Measurements from ENCODE around the gene TIMM50.

TIMM50 gene

GRCh38 chr19:39494661-39495060 lies 14.0 kb downstream of the TIMM50 start:
- Histone ChIP-seq H3K27me3 (ENCODE audit: control insufficient read depth, insufficient read depth, low read length) (peaks cover 33% of the 10 kb centered on the region), H3K9me3 (ENCODE audit: control insufficient read depth, low read length) (no peaks in the 10 kb centered on the region), H3K4me1 (ENCODE audit: control insufficient read depth, insufficient read depth, low read length) (peaks cover 9% of the 10 kb centered on the region), H3K36me3 (ENCODE audit: control insufficient read depth, insufficient read depth, low read length) (no peaks in the 10 kb centered on the region), H3K4me3 (ENCODE audit: low read length) (no peak overlapping the region), H3K9ac (ENCODE audit: low read length) (no peak overlapping the region)

GRCh38 chr19:39496063-39496462 lies 15.4 kb downstream of the TIMM50 start:
- Histone ChIP-seq H3K9ac (ENCODE audit: low read length) (no peak overlapping the region), H3K36me3 (ENCODE audit: control insufficient read depth, insufficient read depth, low read length) (no peaks in the 10 kb centered on the region), H3K4me3 (ENCODE audit: low read length) (no peak overlapping the region), H3K27me3 (ENCODE audit: control insufficient read depth, insufficient read depth, low read length) (peaks cover 43% of the 10 kb centered on the region), H3K4me1 (ENCODE audit: control insufficient read depth, insufficient read depth, low read length) (peaks cover 9% of the 10 kb centered on the region), H3K9me3 (ENCODE audit: control insufficient read depth, low read length) (no peaks in the 10 kb centered on the region)

GRCh38 chr19:39497701-39497995 lies 17.0 kb downstream of the TIMM50 start:
- H3K4me1 ChIP-seq (ENCODE audit: control insufficient read depth, insufficient read depth, low read length) = peaks cover 9% of the 10 kb centered on the region
- no peaks in the 10 kb centered on the region for H3K36me3 ChIP-seq (ENCODE audit: control insufficient read depth, insufficient read depth, low read length)
- H3K4me3 ChIP-seq (ENCODE audit: low read length) = no peak overlapping the region
- H3K9me3 ChIP-seq (ENCODE audit: control insufficient read depth, low read length) = no peaks in the 10 kb centered on the region
- peaks cover 43% of the 10 kb centered on the region for H3K27me3 ChIP-seq (ENCODE audit: control insufficient read depth, insufficient read depth, low read length)
- H3K9ac ChIP-seq (ENCODE audit: low read length) = no peak overlapping the region

GRCh38 chr19:39497996-39498797 lies 17.6 kb downstream of the TIMM50 start:
- Histone ChIP-seq H3K36me3 (ENCODE audit: control insufficient read depth, insufficient read depth, low read length) (no peaks in the 10 kb centered on the region), H3K4me1 (ENCODE audit: control insufficient read depth, insufficient read depth, low read length) (peaks cover 9% of the 10 kb centered on the region), H3K4me3 (ENCODE audit: low read length) (no peak overlapping the region), H3K27me3 (ENCODE audit: control insufficient read depth, insufficient read depth, low read length) (peaks cover 48% of the 10 kb centered on the region), H3K9me3 (ENCODE audit: control insufficient read depth, low read length) (no peaks in the 10 kb centered on the region), H3K9ac (ENCODE audit: low read length) (no peak overlapping the region)

- Histone ChIP-seq H3K4me3 (ENCODE audit: low read length) (no peak within 1 kb of the TSS), H3K9ac (ENCODE audit: low read length) (no peak within 1 kb of the TSS), H3K9me3 (ENCODE audit: control insufficient read depth, low read length) (no peaks in the 10 kb centered on the region), H3K27me3 (ENCODE audit: control insufficient read depth, insufficient read depth, low read length) (peaks cover 52% of the 10 kb centered on the region), H3K36me3 (ENCODE audit: control insufficient read depth, insufficient read depth, low read length) (no peaks in the 10 kb centered on the region), H3K4me1 (ENCODE audit: control insufficient read depth, insufficient read depth, low read length) (peaks cover 9% of the 10 kb centered on the region)
Observed at GRCh38 chr19:39498798-39499642, 18.4 kb downstream of the TIMM50 start, which contains the start of gene DLL3. Gene DLL3, plus strand, starts transcription at chr19:39498947. Its CDS starts 28 bp downstream, at chr19:39498975.

- Histone ChIP-seq H3K4me3 (ENCODE audit: low read length) (no peak overlapping the region), H3K9ac (ENCODE audit: low read length) (no peak overlapping the region), H3K4me1 (ENCODE audit: control insufficient read depth, insufficient read depth, low read length) (peaks cover 9% of the 10 kb centered on the region), H3K27me3 (ENCODE audit: control insufficient read depth, insufficient read depth, low read length) (peaks cover 61% of the 10 kb centered on the region), H3K9me3 (ENCODE audit: control insufficient read depth, low read length) (no peaks in the 10 kb centered on the region), H3K36me3 (ENCODE audit: control insufficient read depth, insufficient read depth, low read length) (no peaks in the 10 kb centered on the region)
Observed at GRCh38 chr19:39499932-39500331, 19.3 kb downstream of the TIMM50 start.

- Histone ChIP-seq H3K9me3 (ENCODE audit: control insufficient read depth, low read length) (no peaks in the 10 kb centered on the region), H3K4me1 (ENCODE audit: control insufficient read depth, insufficient read depth, low read length) (peaks cover 9% of the 10 kb centered on the region), H3K27me3 (ENCODE audit: control insufficient read depth, insufficient read depth, low read length) (peaks cover 67% of the 10 kb centered on the region), H3K9ac (ENCODE audit: low read length) (no peak overlapping the region), H3K36me3 (ENCODE audit: control insufficient read depth, insufficient read depth, low read length) (no peaks in the 10 kb centered on the region), H3K4me3 (ENCODE audit: low read length) (no peak overlapping the region)
Observed at GRCh38 chr19:39500543-39500942, 19.9 kb downstream of the TIMM50 start.

GRCh38 chr19:39501340-39501739 lies 20.7 kb downstream of the TIMM50 start:
- H3K4me3 ChIP-seq (ENCODE audit: low read length) = no peak overlapping the region
- H3K4me1 ChIP-seq (ENCODE audit: control insufficient read depth, insufficient read depth, low read length) = peaks cover 9% of the 10 kb centered on the region
- peaks cover 66% of the 10 kb centered on the region for H3K27me3 ChIP-seq (ENCODE audit: control insufficient read depth, insufficient read depth, low read length)
- H3K9me3 ChIP-seq (ENCODE audit: control insufficient read depth, low read length) = no peaks in the 10 kb centered on the region
- H3K36me3 ChIP-seq (ENCODE audit: control insufficient read depth, insufficient read depth, low read length) = no peaks in the 10 kb centered on the region
- H3K9ac ChIP-seq (ENCODE audit: low read length) = no peak overlapping the region

- Histone ChIP-seq H3K9ac (ENCODE audit: low read length) (no peak overlapping the region), H3K4me3 (ENCODE audit: low read length) (no peak overlapping the region), H3K36me3 (ENCODE audit: control insufficient read depth, insufficient read depth, low read length) (no peaks in the 10 kb centered on the region), H3K4me1 (ENCODE audit: control insufficient read depth, insufficient read depth, low read length) (peaks cover 8% of the 10 kb centered on the region), H3K9me3 (ENCODE audit: control insufficient read depth, low read length) (no peaks in the 10 kb centered on the region), H3K27me3 (ENCODE audit: control insufficient read depth, insufficient read depth, low read length) (peaks cover 69% of the 10 kb centered on the region)
Observed at GRCh38 chr19:39502640-39503417, 22.2 kb downstream of the TIMM50 start.

- Histone ChIP-seq H3K27me3 (ENCODE audit: control insufficient read depth, insufficient read depth, low read length) (peaks cover 56% of the 10 kb centered on the region), H3K9me3 (ENCODE audit: control insufficient read depth, low read length) (no peaks in the 10 kb centered on the region), H3K36me3 (ENCODE audit: control insufficient read depth, insufficient read depth, low read length) (no peaks in the 10 kb centered on the region), H3K4me1 (ENCODE audit: control insufficient read depth, insufficient read depth, low read length) (no peaks in the 10 kb centered on the region), H3K4me3 (ENCODE audit: low read length) (no peak overlapping the region), H3K9ac (ENCODE audit: low read length) (no peak overlapping the region)
Observed at GRCh38 chr19:39506598-39506943, 25.9 kb downstream of the TIMM50 start.

- H3K4me3 ChIP-seq (ENCODE audit: low read length) = no peak overlapping the region
- peaks cover 57% of the 10 kb centered on the region for H3K27me3 ChIP-seq (ENCODE audit: control insufficient read depth, insufficient read depth, low read length)
Observed at GRCh38 chr19:39506944-39507714, 26.5 kb downstream of the TIMM50 start.

More at GRCh38 chr19:39506944-39507714, 26.5 kb downstream of the TIMM50 start:
- Histone ChIP-seq H3K9ac (ENCODE audit: low read length) (no peak overlapping the region), H3K36me3 (ENCODE audit: control insufficient read depth, insufficient read depth, low read length) (no peaks in the 10 kb centered on the region), H3K4me1 (ENCODE audit: control insufficient read depth, insufficient read depth, low read length) (no peaks in the 10 kb centered on the region), H3K9me3 (ENCODE audit: control insufficient read depth, low read length) (no peaks in the 10 kb centered on the region)

Data from mucosa of stomach (tissue), 1 donor.